Psoas muscle (tissue), 8 donors: ENCODE data around the gene STX1B. TPM values are rescaled to one million over a fixed set of nuclear protein-coding genes. Genes with fewer than 3 reads are reported as not detected.

ENCODE experiments used
- ATAC-seq, 4 donors: fragments of 200-7000 bp; cut with Tn5 transposase; one replicate each; pipeline ENCODE4 v1.9.1; 2020; ENCODE audit warnings: moderate library complexity in 3 of 4, mild to moderate bottlenecking in 2 of 4
- DNase-seq, 2 donors: peaks; one replicate each; pipeline ENCODE4 v3.0.0-alpha.2; 2020
- H3K27ac ChIP-seq: fragments of 200-600 bp; one replicate; pipeline ENCODE4 v1.8.0; 2022
- H3K27me3 ChIP-seq, 3 donors: fragments of 200-600 bp in 1 of 3; one replicate each; pipeline versions ENCODE4 v1.6.1 to v1.8.0; 2013 to 2022; ENCODE audit warnings: low read length in 2 of 3, mild to moderate bottlenecking in 2 of 3, moderate library complexity in 1 of 3; ENCODE audit not compliant: insufficient read depth in 3 of 3
- H3K36me3 ChIP-seq, 2 donors: fragments of 200-600 bp in 1 of 2; one replicate each; pipeline versions ENCODE4 v1.6.1 to v1.8.0; 2013 to 2022; ENCODE audit warnings: low read depth in 1 of 2, mild to moderate bottlenecking in 1 of 2, moderate library complexity in 1 of 2; ENCODE audit not compliant: insufficient read depth in 1 of 2
- H3K4me1 ChIP-seq: fragments of 200-600 bp; one replicate; pipeline ENCODE4 v1.8.0; 2022
- H3K4me3 ChIP-seq: fragments of 200-600 bp; one replicate; pipeline ENCODE4 v1.8.0; 2022; ENCODE audit warnings: mild to moderate bottlenecking
- H3K9me3 ChIP-seq: fragments of 200-600 bp; one replicate; pipeline ENCODE4 v1.8.0; 2022
- WGBS, 3 donors: extraction: QIAGEN DNeasy Blood & Tissue Kit; methylation state at CpG; one replicate each; pipeline versions ENCODE4 v1.1.6 to v1.1.7; 2013; 5-methylcytosine and 5-hydroxymethylcytosine counted together
- intact Hi-C, 2 donors: fragments of 100-400 bp; cut with DNase I; formaldehyde crosslinking; loops; one replicate each; pipeline versions ENCODE4 v1.11.0 to v1.14.2; 2022
- polyA plus RNA-seq, 3 donors: library from polyadenylated mRNA; stranded (reverse); fragments of 200-250 nt; gene quantifications; one replicate each; pipeline ENCODE4 v1.2.3, GENCODE V29; 2013
- total RNA-seq, 4 donors: library from RNA; stranded (reverse); fragmentation: NEBNext Ultra II Directional in 2 of 4; extraction: Animal tissue kit (Norgen Biotek cat#: 25700) in 2 of 4; gene quantifications; one replicate each; pipeline versions ENCODE4 v1.2.1 to v1.2.4, GENCODE V29; 2021 to 2023
- TF ChIP-seq, protein P1 (sequence below): fragments of 200-600 bp; IDR thresholded peaks from one replicate; pipeline ENCODE4 v1.8.0; 2022; ENCODE audit warnings: antibody characterized with exemption
- donor health status: healthy with polysubstance abuse.
- donor health status: DM: no; HTN: no; CAD: no; lungs with moderate emphysema.
- donor health status: Bipolar disorder and iron deficiency.
- donor health status: healthy.
- donor health status: DM: yes; HTN: yes; CAD: no.
- donor health status: DM: no; HTN: no; CAD: no.
- donor health status: DM: no; HTN: no; CAD: no.
- donor health status: DM: yes; HTN: yes; CAD: no.

The STX1B gene
- total and polyA plus RNA-seq, 7 donors: 0.04 to 0.64 (median 0.12) TPM; not detected in 1

- ATAC-seq (no peak), DNase-seq (no peak)
- Histone ChIP-seq H3K4me3 (no peak overlapping the region), H3K27ac (no peak overlapping the region), H3K4me1 (peaks cover 6% of the 10 kb centered on the region), H3K9me3 (no peaks in the 10 kb centered on the region), H3K36me3 (no peaks in the 10 kb centered on the region), H3K27me3 (peaks cover 0 to 2% (median 0%) of the 10 kb centered on the region in 3 donors)
- 56 to 60% (median 57%) methylated on average over 16 of the region's 16 CpGs for WGBS, 3 donors
- intact Hi-C loops: no loop called here
- TF ChIP-seq, protein P1, sequence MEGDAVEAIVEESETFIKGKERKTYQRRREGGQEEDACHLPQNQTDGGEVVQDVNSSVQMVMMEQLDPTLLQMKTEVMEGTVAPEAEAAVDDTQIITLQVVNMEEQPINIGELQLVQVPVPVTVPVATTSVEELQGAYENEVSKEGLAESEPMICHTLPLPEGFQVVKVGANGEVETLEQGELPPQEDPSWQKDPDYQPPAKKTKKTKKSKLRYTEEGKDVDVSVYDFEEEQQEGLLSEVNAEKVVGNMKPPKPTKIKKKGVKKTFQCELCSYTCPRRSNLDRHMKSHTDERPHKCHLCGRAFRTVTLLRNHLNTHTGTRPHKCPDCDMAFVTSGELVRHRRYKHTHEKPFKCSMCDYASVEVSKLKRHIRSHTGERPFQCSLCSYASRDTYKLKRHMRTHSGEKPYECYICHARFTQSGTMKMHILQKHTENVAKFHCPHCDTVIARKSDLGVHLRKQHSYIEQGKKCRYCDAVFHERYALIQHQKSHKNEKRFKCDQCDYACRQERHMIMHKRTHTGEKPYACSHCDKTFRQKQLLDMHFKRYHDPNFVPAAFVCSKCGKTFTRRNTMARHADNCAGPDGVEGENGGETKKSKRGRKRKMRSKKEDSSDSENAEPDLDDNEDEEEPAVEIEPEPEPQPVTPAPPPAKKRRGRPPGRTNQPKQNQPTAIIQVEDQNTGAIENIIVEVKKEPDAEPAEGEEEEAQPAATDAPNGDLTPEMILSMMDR: no peak
Measured at GRCh38 chr16:31001507-31002249, 8.8 kb downstream of the STX1B start.

GRCh38 chr16:31000671-31001382, 9.6 kb downstream of the STX1B start:
- Histone ChIP-seq H3K4me3 (no peak overlapping the region), H3K27ac (no peak overlapping the region), H3K27me3 (no peaks in the 10 kb centered on the region), H3K36me3 (no peaks in the 10 kb centered on the region), H3K4me1 (peaks cover 6% of the 10 kb centered on the region), H3K9me3 (no peaks in the 10 kb centered on the region)
- intact Hi-C loops: no loop called here
- no peak for DNase-seq
- TF ChIP-seq, protein P1: no peak
- ATAC-seq: no peak
- 80 to 88% (median 85%) methylated on average over 19 of the region's 19 CpGs for WGBS, 3 donors

DNA sequence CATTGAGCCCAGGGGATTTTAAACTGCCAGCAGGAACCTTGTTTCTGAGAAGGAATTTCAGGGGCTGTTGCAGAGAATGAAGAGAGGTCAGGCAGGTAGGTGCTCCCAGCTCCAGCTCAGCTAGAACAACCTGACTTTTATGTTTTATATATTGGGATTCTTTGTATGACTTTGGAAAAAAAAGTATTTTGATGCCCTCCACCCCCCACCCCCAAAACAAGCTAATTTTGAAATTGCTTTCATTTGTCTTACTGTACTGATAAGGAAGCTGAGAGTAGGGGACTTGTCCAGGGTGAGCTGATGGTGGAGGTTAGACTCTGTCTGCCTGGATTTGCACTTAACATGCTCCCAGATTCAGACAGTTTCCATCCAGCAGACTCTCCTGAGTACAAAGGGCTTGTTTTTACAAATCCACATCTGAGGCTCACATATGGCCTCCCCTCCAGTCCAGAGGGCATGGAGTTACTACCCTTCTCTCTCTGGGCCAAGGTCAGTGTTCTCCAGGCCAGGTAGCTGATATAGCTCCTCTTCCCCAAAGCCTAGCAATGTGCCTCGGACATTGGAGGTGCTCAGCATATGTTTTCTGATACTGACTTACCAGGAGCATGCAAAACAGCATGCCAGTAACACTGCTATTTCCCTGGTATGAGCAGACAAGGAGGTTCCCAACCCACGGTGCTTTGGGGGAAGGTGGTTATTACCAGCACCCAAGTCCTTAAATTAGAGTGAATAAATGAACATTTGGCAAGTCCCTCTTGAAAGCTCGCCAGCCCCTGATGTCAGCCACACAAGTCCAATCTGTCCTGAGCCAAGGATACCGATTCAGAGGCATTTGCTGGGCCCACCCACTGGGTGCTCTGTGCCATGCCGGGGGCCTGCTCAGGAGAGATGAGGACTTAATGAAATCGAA, 11.3 kb downstream of the STX1B start:
- ATAC-seq (no peak), DNase-seq (no peak)
- Histone ChIP-seq H3K27me3 (no peaks in the 10 kb centered on the region), H3K27ac (no peak overlapping the region), H3K9me3 (no peaks in the 10 kb centered on the region), H3K4me1 (peaks cover 6% of the 10 kb centered on the region), H3K36me3 (no peaks in the 10 kb centered on the region), H3K4me3 (no peak overlapping the region)
- TF ChIP-seq, protein P1: no peak
- 56 to 72% (median 59%) methylated on average over 6 of the region's 6 CpGs for WGBS, 3 donors
- intact Hi-C loops: loop anchor here in 1 of 2 donors (5.0 to 10.0 kb wide), 2 partner anchors 33 to 56 kb away; partner anchors contain the start of gene STX4

GRCh38 chr16:30997725-30998711, 12.4 kb downstream of the STX1B start:
- H3K9me3 ChIP-seq: no peaks in the 10 kb centered on the region
- peak overlapping the region; percentile 16 for H3K27ac ChIP-seq
- peaks cover 6% of the 10 kb centered on the region for H3K4me1 ChIP-seq
- TF ChIP-seq, protein P1: no peak
- DNase-seq (no peak), ATAC-seq (peak in 3 of 4 donors; percentile 11 to 18 (median 16))
- no peaks in the 10 kb centered on the region for H3K27me3 ChIP-seq
- intact Hi-C loops: loop anchor here in 1 of 2 donors (5.0 to 10.0 kb wide), 2 partner anchors 34 to 57 kb away; partner anchors contain the start of gene STX4
- 60 to 72% (median 62%) methylated on average over 21 of the region's 21 CpGs for WGBS, 3 donors
- no peaks in the 10 kb centered on the region for H3K36me3 ChIP-seq
- peak overlapping the region; percentile 73 for H3K4me3 ChIP-seq
